Measurements from ENCODE around the gene RHPN2. TPM values are rescaled to one million over a fixed set of nuclear protein-coding genes. Genes with fewer than 3 reads are reported as not detected.
A peak's percentile ranks its signal among the peaks of the same experiment; 100 is the strongest.

RHPN2 gene
- 5.9 and 15.8 TPM in 2 replicates for total RNA-seq

DNA sequence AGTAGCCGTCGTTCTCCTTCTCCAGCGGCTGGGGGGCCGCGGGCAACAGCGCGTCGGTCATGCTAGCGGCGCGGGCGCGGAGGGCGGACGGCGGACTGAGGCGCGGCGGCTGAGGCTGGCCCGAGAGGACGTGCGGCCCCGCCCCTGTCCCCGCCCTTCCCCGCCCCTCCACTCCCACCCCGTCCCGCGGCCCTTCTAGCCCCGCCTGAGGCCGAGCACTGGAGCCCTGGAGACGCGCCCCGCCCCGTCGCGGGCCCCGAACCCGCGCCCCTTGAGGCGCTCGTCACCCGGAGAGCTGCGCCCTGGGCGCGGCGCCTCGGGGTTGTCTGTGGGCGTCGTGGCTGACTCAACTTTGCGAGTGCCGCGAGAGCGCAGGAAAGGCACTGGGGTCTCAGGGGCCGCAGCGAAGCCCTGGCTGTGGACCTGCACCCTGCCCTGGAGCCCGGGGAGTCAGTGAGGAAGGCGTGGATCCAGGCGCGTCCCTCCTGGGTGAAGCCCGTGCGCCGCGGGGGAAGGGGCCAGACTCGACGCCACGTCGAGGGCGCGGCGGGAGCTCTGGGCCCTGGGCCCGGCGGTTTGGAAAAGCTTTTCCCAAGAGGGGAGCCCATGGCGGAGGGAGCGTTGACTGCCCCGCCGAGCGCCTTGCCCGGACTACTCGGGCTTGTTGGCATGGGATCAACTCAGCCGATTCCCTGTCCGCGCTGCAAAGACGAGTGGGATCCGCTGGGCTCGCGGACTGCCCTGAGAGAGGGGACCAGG is at the start of gene RHPN2:
RHPN2 (minus strand) TSS at position 97 of the 759 bp plus-strand sequence; CDS start at position 61, 36 bp downstream.
- DNase-seq (ENCODE audit: low read depth in 2 of 2) = peak in 1 of 2 donors; percentile 73

DNA sequence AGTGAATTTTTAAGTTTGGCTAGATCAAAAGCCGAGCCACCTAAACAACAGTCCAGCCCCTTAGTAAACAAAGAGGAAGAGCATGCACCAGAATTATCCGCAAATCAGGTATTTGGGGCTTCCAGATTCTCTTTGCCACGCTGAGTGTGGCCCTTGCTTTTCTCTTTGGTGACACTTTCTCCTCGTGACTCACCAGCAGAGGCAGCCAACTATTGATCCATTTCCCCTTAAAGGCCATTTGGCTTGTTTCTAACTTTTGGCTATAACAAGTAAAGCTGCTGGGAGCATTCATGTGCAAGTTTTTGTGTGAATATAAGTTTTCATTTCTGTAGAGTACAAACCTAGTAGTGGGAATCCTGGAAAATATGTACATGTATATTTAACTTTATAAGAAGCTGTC is 49.6 kb upstream of the RHPN2 start:
- no peak for DNase-seq (ENCODE audit: low read depth in 2 of 2)

DNA sequence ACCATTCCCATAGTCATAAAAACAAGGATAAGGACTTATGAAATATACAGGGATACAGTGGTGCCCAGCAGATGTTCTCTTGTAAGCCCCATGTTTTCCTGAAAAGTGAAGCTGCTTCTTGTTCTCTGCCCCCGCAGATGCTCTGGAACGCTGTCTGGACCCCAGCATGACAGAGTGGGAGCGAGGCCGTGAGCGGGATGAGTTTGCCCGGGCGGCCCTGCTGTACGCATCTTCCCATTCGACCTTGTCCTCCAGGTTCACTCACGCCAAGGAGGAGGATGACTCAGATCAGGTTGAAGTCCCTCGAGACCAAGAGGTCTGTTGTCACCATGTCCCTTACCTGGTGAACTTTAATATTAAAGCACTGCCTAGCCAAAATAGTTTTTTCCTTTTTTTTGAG is 46.9 kb upstream of the RHPN2 start:
- no peak for DNase-seq (ENCODE audit: low read depth in 2 of 2)

DNA sequence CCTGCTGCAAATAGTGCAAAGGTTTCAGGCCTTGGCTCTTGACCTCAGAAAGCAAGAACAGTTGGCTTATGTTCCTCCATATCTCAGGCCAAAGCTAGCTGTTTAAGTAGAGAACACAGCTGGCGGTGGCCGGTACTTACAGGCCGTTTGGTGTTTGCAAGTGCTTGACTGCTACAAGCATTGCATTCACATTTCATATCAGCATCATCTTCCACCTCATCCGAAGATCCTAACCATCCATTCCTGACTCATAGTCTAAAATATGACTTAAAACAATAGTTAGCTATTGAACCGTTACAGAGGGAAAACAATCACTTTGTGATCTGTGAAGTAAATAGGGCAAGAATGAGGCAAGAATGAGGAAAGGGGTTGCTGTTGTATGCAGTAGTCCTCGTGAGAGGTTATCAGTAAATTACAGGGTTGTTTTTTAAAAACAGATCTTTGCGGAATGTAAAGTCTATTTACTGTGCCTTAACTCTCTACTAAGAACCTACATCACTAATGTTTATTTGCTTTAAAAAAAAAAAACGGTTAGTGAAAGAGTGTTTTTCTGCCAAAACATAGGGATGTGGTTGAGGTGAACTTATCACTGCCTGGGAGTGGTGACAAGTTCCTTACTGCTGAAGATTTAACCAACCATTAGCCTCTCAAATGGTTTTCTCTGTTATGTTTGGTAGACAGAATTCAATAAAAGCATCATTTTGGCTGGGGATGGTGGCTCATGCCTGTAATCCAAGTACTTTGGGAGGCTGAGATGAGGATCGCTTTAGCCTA is 45.6 kb upstream of the RHPN2 start:
- peak in 1 of 2 donors; percentile 38 for DNase-seq (ENCODE audit: low read depth in 2 of 2)

DNA sequence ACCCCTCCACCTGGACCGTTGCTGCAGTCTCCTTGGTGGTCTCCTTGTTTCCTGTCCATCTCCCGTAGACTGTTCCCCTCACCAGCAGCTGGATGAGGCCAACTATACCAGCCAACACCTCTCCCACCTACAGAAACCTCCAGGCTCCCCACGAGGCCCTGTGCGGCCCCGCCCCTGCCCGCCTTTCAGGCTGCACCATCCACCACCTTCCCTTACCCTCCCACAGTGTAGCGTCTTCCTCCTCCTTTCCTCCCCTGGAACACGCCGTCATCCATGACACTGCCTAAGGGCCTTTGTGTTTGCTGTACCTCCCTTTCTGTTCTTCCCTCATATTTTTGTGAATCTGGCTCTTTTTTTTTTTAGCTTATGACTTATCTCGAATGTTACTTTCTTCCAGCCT is 43.5 kb upstream of the RHPN2 start:
- DNase-seq (ENCODE audit: low read depth in 2 of 2) = no peak

DNA sequence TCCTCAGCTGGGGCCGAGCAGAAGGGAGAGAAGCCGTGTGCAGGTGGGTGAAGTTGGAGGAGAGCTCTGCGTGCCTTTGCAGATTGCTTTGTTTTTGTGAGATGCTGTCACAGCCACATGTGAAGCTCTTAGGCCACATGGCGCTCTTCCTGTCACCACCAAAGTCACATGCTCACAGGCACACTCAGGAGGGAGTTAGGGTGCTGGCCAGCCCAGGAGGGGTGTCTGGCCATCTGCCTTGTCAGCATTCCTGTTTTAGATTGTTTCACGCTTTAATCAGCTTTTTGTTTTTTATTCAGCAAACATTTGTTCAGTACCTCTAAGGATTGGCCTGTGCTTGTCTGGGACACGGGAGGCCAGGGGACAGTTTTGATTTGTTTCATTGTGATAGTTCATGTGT is 38.2 kb upstream of the RHPN2 start:
- no peak for DNase-seq (ENCODE audit: low read depth in 2 of 2)

DNA sequence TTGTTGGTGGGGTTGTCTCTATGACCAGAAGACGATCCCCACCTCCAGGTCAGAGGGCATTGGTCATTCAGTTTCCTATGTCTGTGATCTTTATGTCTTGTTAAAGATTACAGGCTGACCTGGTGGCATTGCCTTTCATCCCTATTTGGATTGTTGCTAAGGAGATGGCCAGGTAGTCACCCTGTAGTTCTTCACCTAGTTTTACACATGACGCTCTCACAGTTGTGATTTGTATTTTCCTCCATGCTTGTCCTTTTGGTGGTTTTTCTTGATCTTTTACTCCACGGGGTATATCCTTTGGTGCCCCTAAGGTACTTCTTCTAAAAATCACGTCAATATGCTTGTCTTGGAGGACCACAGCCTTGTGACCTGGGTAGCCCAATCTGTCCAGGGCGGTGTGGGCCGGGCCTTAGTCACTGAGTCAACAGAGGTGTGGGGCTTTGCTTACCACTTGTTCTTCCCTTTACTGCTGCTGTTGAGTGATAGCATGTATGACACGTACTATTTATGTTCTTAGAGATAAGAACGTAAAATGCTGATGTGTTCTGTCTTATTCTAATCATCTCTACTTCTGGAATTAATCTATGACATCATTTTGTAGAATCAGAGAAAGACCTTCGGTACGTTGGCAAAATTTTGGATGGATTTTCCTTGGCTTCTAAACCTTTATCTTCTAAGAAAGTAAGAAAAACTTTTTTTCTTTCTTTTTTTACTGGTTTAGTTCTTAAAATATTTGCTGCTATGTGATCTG is 36.4 kb upstream of the RHPN2 start:
- no peak for DNase-seq (ENCODE audit: low read depth in 2 of 2)

DNA sequence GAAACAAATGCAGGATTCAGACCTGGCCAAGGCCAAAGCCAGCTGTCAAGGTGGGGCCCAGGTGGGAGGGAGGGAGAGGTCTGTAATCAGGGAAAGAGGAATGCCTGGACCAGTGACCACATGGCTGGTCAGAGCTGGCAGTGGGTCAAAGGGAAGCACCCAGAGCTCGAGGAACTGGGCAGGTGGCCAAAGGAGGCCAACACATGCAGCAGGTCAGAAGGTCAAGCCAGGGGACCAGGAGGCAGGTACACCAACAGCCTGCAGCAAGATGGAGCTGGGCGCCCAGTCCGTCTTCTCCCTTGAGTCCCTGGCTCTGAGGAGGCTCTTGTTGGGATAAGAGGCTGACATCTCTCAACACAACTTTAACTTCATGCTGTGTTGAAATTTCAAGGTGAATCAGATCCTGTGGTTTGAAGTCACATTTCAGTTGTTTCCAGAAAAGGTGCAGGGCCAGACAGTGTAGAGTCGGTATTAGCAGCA is 33.4 kb upstream of the RHPN2 start:
- no peak for DNase-seq (ENCODE audit: low read depth in 2 of 2)

DNA sequence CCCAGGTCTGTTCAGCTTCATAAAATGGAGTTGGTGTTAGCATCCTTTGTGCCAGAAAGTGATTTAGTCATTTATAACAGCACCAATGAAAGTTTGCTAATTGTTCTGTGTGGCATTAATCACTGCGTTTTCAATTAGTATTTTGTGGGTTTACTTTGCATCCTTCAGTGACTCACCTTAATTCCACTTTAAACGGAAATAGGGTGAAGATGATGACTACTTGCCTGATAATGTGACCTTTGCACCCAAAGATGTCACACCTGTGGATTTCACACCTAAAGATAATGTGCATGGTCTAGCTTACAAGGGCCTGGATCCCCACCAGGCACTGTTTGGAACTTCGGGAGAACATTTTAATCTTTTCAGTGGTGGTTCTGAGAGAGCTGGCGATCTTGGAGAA is 31.3 kb upstream of the RHPN2 start:
- no peak for DNase-seq (ENCODE audit: low read depth in 2 of 2)

DNA sequence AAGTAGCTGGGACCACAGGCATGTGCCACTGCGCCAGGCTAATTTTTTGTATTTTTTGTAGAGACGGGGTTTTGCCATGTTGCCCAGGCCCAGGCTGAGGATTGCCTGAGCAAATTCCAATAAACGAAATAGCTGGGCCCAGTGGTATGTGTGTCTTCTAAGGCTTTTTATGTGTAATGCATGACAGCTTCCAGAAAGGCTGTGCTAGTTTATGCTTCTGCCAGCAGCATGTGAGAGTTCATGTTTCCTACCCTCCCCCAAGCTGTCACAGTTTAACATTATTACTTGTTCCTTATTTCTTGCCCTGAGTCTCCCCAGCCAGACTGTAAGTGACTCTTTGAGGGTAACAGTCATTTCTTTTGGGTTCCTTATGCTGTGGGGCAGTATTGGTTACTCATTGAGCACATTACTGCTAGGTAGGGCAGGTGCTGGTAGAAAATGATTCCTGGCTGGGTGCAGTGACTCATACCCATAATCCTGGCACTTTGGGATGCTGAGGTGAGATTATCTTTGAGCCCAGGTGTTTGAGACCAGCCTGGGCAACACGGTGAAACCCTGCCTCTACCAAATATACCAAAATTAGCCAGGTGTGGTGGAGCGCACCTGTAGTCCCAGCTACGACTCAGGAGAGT is 29.9 kb upstream of the RHPN2 start:
- DNase-seq (ENCODE audit: low read depth in 2 of 2) = no peak

DNA sequence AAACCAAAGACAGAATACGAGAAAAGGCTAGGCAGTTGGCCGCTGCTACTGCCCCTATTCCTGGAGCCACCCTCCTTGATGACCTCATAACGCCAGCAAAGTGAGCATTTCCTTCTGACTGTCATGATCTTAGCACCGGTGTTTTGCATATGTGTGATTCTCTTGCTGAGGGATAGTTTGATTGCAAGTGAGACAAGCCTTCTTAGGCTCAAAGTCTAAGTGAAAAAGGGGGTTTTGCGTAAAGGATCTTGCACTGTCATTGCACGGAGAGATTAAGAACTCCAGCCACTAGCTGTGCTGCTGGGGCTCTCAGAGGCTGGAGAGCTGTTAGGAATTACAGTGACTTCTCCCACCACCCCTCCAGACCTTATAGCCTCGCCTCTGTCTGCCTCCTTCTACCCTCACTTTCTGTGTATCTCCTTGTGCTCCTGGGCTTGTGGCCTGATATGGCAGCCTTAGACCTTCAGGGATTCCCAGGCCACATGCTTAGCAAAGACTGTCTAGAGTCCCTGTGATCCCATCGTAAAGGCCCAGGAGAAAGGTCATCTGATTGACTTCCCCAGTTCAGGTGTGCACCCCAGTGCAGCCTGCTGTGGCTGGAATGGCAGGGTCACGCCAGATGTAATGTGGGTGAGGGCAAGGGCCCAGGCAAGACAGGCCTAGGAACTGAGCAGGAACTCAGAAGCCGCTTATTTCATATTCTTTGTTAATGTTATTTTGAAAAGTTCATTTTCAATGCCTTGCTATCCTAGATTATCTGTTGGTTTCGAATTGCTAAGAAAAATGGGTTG is 28.9 kb upstream of the RHPN2 start:
- no peak for DNase-seq (ENCODE audit: low read depth in 2 of 2)

DNA sequence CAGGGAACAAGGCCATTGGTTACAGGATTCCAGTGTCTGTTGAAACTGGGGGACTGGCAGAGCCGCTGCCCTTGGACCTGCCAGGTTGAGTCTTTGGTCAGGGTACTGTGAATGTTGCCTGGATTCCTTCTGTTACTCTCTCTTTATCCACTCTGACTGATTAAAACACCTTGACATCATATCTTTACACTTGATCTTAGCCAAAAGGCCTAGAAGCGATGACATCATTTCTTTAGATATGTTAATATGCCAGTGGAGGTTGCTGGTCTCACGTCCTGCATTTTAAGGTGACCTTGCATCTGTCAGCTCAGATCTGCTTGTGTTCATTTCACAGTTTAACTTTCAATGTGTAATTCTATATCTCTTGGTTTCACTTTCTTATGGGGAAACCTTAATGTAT is 25.5 kb upstream of the RHPN2 start:
- DNase-seq (ENCODE audit: low read depth in 2 of 2) = no peak

DNA sequence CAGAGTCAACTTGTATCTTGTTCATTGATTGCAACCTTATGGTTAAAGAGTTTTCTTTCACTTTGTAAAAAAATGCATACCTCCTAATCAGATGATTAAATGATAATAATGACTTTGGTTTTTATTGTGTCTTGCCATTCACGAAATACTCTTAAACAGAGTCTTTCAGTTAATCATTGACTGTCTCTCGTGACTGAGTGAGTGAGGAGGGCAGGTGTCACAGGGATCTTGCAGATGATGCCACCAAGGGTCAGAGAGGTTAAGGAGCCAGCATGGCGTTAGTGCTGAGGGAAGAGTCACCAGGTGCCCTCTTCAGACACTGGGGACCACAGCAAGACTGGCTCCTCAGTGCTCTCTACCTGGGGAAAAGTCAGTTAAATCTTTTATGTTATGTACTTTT is 24.3 kb upstream of the RHPN2 start:
- DNase-seq (ENCODE audit: low read depth in 2 of 2) = no peak

DNA sequence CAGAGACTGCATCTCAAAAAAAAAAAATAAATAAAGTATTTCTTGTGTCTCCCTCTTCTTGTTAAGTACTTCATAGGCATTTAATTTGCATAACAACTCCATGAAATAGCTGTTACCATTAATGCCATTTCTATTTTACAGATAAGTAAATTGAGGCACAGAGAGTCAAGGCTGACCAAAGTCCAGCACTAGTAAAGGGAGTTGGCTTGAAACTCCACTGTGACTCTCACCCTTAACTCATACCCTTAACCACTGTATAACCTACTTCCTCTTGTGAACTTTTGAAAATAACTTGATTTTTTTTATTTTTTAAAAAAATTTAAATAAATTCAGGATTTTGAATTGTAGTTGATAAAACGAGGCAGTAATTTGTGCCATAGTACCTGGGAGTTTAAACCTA is 22.3 kb upstream of the RHPN2 start:
- DNase-seq (ENCODE audit: low read depth in 2 of 2) = no peak

DNA sequence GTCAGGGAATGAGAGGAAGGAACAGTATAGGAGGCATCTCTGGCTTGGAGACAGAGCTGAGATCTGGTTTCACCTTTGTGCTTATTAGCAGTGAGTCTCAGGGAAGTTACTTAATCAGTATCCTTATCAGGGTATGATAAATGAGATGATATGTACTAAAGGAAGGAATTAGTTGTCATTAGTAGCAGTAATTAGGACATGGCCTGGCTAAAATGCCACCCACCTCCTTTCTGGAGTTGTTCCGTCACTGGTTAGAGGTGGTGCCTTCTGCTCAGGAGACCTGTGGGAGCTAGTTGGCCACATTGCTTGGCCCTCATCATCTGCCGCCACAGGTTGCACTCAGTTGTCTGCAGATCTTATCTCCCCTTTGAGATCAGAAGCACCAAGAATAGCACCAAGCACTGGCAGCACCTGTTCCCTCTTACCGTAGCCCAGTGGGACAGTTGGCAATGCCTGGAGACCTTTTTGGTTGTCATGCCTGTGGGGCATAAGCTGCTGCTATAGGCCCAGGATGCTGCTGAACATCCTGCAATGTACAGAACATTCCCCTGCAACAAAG is 21.0 kb upstream of the RHPN2 start:
- no peak for DNase-seq (ENCODE audit: low read depth in 2 of 2)

DNA sequence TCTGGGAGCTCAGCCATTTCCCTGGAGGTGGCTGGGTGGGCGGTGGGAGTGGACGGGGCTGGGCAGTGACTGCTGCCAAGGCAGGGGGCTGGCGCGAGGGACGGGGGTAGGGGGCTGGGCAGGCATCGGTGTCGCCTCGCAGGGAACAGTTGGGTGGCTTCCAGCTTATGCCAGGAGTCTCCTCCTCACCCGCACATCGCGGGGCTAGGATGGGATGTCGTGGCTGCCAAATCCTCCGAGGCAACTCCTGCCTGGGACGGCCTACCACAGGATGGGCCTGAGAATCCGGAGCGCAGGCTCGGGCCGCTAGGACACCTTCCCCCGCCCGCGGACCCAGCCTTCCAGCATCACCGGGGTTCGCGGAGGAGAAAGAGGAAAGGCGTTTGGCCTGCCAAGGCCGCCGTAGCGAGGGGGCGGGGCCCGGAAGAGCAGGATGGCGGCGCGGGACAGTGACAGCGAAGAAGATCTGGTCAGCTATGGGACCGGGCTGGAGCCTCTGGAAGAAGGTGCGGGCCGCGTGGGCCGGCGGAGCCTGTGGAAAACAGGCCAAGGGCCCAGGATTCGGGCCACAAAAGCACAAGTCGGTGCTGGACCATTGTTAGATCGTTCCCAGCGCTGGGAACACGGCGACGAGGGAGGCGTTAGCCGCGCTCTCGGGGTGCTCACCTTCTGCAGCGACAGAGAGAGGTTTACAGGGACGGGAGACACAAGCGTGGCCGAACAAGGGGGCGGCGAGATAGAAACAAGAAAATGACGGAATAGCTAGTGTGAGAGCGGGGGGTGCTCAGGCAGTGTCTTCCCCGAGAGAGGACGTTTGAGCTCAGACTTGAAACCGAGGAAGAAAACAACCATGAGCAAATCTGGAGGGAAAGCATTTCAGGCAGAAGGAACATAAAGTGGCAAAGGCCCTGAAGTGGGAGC is 16.3 kb upstream of the RHPN2 start, which contains the start of gene GPATCH1:
GPATCH1 (plus strand) TSS at position 421 of the 921 bp plus-strand sequence; CDS start at position 434, 13 bp downstream.
- DNase-seq (ENCODE audit: low read depth in 2 of 2) = peak; percentile 58 to 84

DNA sequence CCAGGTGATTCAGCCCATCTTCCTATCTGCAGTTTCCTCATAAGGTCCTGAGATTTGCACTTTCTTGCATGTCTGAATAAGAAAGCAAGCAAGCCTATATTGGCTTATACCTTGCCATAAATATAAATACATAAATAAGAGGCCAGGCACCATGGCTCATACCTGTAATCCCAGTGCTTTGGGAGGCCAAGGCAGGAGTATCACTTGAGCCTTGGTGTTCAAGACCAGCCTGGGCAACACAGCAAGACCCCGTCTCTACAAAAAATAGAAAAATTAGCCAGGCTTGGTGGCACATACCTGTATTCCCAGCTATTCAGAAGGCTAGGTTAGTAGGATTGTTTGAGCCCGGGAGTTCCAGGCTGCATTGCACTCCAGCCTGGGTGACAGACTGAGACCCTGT is 10.8 kb upstream of the RHPN2 start:
- no peak for DNase-seq (ENCODE audit: low read depth in 2 of 2)

DNA sequence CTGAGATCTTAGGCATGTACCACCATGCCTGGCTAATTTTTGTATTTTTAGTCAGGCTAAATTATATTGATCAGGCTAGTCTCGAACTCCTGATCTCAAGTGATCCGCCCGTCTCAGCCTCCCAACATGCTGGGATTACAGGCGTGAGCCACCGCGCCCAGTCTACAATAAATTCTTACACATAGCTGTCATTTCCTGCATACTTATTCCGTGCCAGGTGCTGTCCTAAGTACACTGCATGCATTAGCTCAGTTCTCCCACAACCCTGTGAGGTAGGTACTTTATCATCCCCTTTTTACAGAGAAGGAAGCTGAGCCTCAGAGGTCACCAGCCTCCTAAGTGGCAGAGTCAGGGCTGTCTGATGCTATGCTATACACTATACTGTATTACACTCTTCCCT is 7.2 kb upstream of the RHPN2 start:
- DNase-seq (ENCODE audit: low read depth in 2 of 2) = peak; percentile 19 to 23

DNA sequence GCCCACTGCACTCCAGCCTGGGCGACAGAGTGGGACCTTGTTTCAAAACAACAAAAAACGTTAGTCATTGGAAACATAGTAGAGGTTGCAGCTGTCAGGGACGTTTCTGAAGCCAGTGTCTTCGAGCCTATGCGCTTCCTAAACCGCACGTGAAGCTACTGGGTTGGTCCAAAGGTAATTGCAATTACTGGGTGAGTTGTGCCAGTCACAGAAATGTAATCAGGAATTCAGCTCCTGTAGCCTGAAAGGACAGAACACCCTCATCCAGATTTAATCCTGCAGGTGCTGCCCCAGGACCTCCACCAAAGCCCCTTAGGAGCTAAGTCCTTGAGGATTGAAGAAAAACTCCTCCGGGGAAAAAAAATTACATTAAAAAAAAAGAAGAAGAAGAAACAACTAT is 2.4 kb upstream of the RHPN2 start:
- DNase-seq (ENCODE audit: low read depth in 2 of 2) = no peak

Measured in dermis microvascular lymphatic vessel endothelial cell (primary cell).